ENCODE data around the gene SOX9.
"Not testable (repeated sequence)": the region's sequence is repeated elsewhere in the genome, so short reads cannot be mapped to it uniquely, and the experiment has no call there.

SOX9 gene

DNA sequence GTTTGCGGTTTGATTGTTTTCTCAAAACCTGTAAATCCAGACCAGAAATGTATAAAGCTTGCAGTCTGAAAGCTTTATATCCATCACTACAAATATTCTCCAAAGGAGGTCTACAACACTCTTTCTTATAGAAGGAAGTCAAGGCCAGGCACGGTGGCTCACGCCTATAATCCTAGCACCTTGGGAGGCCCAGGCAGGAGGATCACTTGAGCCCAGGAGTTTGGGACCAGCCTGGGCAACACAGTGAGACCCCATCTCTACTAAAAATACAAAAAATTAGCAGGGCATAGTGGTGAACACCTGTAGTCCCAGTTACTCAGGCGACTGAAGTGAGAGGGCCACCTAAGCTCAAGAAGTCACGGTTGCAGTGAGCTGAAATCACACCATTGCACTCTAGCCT lies 8.9 kb upstream of the SOX9 start:
- DNase-seq, result not testable (repeated sequence)

DNA sequence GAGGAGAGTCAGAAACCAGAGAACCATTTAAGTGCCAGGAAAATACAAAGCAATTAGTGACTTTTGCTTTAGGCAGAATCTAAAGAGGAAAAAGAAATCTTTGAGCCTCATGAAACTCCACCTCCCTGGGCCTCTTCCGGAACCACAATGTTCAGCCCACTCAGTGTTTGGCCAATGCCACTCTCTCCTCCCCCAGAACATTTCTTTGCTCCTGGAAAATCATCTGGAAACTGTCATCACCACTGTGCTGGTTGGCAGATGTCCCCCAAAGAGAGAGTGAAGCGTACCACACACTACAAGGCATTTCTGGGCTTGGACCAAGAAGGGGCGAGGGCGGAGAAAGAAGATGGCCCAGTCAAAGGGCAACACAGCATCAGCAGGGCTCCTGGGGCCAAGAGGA lies 7.1 kb upstream of the SOX9 start:
- DNase-seq, result no peak

DNA sequence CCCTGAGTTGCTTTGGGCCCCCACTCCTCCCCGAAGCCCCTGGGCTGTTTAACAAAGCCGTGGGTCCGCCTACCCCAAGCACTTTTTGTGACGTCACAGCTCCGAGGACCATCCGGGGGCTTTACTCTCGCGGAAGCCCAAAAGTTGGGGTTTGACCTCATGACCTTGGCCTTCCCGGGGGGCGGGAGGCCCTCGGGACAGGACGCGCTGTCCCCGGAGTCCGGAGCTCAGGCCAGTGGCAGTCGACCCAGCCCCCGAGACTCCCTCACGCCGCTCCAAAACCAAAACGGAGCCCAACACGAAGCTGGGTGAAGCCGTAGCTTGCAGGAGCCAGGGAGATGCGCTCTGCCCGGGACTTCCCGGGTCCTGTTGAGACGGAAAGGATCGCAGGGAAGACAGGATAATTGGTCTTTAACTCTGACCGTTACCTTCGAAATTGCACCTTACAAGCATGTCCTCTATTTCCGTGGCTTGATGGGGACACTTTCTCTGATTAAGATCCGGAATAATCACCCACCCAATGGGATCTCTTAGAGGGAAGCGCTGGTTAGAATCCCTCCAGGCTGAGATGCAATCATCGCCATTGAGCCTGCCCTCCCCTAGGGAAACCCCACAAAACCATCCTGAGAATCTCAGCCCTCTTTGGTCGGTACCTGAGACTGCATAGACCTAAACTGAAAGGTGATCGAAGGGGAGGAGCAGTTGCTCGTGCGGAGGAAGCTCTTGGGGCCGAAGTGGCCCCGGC lies 4.9 kb upstream of the SOX9 start:
- no peak for DNase-seq

DNA sequence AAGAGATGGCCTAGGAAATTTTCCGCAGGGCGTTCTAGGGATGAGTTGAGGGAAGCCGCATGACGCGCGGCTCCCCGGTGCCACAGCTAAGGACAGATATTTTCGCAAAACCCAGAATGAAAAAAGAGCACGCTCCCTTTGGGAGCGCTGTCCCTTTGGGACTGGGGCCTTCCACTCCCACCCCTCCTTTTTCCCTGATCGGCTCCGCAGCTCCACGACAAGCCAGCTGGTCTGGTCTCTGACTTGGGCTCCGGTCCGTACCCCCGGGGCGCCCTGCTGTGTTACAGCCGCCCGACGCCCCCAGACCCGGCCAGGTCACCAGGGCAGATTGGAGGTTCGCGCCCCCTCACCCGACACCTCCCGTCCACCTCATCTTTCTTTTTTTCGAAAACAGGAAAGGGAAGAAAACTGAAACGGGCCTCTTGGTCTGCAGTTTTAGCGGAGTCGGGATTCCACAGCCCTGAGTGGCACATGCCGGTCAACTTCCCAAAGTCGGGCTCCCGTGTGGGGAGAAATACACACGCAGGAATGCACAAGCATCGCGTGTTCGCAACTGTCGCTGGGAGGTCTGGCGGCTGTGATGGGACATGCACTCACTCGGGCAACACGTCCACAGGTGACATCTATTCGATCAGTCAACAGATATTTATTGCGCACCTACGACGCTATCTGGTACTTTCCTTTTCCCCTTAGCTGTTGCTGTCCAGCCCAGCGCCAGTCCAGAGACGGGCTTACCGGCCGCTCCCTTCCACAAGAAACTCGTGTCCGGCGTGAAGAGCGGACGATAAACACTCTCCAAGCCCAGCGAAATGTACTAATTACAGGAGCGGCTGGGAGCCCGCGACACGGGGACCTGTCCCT lies 3.9 kb upstream of the SOX9 start:
- DNase-seq, result no peak

DNA sequence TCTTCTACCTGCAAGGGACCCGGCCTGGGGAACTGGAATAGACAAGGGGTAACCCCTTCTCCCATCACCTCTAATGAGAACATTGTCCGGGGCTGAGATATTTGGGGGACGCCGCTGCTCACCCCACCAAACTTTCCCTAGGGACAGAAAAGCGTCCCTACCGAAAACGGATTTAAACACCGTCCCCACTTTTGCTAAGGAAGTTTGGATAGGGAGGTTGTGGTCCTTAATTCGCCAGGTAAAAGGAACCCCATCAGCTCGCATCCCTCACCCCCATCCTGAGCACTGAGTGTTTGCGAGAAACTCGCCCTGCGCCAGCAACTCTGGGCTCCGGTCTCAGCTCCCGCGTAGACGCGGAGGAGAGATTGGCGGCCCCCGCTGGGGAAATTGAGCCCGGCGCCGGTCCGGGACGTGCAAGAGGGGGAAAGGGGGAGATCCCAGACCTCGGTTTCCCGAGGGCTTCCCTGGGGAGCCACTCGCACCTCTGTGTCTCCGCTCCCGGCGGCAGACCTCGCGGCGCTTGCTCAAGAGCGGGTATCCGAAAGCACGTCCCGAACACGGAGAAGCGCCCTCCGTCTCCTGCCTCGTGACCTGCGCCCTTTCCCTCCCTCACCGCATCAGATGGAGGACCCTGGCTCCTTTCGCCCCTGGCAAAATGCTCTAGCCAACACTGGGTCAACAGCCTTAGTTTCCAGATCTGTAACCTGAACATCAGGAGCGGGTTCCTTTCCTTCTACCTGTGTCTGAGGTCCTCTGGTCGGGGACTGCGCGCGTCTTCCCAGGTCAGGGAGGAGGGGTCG lies 3.1 kb upstream of the SOX9 start:
- DNase-seq, result no peak

DNA sequence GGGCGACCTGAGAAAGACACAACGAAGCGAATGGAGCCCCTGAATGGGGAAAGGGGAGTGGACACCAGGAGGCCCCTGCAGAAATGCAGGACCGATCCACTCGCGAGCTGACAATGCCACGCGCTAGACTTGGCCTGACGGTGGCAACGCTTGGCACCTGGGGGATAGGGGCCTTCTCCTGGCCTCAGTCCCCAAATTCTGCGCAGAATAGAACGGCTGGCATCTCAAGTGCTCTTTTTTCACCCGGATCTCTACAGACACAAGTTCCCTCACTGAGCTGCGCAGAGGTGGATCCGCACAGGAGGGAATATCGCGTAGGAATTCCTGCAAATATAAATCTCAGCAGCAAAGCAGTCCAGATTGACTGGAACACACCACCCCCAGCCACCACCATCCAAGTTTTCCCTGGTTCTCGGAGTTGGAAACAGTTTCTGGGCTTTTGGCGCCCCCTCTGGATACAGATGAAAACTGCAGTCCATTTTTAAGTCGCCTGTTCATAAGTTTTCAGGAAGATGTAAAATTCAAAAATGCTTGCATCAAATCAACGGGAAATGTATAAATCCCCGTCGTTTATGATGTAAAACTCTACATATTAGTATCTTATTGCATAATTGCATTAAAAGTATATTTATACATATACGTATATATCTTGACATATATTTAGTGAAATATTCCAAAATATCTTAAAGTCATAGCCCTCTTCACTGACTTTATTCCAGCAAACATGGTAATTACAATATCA lies 2.3 kb upstream of the SOX9 start:
- peak; percentile 56 for DNase-seq

DNA sequence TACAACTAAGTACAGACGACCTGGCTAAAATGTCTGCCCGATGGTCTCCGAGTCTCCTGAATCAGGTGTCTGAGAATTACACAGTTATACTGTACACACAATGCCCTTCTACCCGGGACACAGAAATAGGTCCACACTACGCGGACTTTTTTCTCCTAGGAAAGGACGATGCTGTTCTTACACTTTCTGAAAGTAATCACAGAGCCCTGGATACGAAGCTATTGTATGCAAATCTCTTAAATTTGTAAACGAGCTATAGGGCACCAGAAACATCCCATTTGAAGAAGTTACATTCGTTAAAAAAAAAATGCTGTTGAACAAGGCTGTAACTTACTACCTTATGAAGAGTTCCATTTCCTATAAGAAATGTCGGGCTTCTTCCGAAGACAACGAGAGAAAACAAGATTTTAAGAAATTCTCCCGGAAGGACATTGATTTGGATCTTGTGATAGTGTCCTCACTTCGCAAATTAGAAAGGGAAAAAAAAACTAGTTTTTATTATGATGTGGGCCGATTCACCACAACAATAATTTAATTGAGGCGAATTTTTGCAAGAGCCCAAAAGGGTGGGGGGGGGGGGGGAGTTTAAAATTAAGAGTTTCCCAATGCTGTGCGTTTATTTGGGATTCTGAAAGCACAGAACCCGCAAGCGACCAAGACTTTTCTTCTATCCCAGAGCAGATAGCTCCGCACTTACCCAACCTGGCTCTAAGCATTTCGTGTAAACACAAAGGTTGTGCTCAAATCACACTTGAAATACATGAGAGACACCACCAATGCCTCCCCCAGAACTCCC lies 1.5 kb upstream of the SOX9 start:
- no peak for DNase-seq

DNA sequence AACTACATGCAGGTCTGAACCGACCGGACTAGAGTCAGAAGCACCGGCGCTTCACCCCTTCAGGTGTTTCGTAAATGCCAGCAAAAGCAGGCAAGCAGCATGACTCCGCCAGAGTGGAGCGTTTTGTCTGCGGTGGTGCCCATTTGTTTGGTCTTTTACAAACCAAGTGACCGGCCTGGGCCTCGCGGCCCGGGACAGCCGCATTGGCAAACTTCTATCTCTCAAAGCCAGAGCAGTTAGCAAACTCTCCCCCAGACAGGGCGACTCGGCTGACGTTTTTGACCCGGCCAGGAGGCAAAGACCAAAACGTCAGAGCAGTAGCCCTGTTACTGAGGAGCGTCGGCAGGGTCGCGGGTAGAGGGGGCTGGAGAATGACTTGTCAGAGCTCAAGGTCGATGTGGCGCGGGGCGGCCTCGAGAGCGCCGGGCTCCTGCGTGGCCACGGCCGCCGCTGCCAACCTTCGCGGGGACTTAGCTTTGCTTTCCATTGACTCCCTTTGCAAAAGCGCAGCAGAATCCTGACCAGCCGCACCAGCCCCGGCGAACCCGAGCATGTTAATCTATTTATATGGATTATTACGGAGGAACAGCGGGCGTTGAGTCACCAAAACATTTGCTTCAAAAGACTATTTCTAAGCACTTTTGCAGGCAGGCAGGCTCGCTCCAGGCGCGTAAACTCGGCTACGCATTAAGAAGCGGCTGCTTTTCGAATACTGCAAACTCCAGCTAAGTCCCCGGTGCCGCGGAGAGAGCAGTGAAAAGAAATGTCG lies 763 bp upstream of the SOX9 start:
- DNase-seq, result peak; percentile 70

DNA sequence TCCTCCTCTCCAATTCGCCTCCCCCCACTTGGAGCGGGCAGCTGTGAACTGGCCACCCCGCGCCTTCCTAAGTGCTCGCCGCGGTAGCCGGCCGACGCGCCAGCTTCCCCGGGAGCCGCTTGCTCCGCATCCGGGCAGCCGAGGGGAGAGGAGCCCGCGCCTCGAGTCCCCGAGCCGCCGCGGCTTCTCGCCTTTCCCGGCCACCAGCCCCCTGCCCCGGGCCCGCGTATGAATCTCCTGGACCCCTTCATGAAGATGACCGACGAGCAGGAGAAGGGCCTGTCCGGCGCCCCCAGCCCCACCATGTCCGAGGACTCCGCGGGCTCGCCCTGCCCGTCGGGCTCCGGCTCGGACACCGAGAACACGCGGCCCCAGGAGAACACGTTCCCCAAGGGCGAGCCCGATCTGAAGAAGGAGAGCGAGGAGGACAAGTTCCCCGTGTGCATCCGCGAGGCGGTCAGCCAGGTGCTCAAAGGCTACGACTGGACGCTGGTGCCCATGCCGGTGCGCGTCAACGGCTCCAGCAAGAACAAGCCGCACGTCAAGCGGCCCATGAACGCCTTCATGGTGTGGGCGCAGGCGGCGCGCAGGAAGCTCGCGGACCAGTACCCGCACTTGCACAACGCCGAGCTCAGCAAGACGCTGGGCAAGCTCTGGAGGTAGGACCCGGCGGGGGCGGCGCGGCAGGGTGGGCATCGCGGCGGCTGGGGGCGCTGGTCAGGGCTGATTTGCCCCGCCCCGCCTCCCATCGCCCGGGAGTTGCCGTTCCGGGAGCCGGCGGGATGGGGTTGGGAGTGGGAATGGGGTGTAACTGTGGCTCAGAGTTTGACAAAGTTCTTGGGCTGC lies 567 bp downstream of the SOX9 start:
- no peak for DNase-seq

DNA sequence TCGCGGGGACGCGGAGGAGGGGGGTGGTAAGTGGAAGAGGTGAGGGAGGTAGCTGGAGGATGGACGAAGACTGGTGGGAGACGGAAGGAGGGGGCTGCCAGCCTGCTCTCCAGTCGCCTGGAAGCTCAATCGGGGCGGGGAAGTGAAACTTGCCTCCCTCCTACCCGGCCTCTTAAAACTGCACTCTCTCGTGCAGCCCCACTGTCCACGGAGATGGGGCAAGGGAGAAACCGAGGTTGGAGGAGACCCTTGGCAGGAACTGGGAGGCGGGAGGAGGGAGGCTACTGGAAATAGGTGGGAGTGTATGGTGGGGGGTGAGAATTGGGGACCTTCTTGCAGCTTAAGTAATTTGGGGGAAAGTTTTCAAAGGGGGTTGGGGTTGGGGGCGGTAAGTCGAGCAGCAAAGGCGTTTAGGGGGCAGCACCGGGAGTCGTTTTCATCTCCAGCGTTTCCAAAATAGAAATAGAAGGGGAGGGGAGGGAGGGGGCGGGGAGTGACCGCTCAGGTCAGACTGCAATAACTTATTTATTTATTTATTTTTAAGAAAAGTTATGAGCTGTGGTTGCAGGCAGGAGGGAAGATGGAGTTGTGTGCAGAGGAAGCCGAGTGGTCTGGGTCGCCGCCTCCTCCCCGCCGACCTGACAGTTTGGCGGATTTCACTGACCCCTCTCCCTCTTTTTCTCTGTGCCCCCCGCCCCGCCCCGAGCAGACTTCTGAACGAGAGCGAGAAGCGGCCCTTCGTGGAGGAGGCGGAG lies 1.4 kb downstream of the SOX9 start:
- no peak for DNase-seq

DNA sequence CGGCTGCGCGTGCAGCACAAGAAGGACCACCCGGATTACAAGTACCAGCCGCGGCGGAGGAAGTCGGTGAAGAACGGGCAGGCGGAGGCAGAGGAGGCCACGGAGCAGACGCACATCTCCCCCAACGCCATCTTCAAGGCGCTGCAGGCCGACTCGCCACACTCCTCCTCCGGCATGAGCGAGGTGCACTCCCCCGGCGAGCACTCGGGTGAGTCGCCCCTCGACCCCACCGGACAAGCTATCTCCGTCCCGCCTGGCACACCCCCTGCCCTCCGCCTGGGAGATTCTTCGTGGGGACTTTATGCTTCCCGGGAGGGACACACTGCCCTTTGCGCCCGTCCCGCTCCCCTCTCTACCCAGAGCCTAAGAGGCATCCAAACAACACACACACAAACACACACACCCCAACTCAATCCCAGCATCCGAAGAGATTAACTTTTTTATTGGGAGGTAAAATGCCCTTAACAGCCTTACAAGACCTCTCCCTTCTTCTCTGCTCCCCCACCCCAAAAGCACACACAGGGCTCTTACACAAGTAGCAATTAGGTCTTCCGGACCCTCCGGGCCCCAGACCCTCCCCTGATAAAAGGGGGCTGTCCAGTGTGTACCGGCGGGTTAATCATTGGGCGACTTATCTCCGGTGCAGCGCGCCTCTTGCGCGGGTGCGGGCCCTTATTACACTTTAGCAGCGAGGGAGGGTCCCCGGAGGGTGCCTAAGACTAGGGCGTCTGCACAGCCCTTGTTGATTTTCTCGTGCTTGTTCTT lies 2.1 kb downstream of the SOX9 start:
- DNase-seq, result peak; percentile 7

DNA sequence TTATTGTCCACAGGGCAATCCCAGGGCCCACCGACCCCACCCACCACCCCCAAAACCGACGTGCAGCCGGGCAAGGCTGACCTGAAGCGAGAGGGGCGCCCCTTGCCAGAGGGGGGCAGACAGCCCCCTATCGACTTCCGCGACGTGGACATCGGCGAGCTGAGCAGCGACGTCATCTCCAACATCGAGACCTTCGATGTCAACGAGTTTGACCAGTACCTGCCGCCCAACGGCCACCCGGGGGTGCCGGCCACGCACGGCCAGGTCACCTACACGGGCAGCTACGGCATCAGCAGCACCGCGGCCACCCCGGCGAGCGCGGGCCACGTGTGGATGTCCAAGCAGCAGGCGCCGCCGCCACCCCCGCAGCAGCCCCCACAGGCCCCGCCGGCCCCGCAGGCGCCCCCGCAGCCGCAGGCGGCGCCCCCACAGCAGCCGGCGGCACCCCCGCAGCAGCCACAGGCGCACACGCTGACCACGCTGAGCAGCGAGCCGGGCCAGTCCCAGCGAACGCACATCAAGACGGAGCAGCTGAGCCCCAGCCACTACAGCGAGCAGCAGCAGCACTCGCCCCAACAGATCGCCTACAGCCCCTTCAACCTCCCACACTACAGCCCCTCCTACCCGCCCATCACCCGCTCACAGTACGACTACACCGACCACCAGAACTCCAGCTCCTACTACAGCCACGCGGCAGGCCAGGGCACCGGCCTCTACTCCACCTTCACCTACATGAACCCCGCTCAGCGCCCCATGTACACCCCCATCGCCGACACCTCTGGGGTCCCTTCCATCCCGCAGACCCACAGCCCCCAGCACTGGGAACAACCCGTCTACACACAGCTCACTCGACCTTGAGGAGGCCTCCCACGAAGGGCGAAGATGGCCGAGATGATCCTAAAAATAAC lies 3.0 kb downstream of the SOX9 start:
- no peak for DNase-seq

DNA sequence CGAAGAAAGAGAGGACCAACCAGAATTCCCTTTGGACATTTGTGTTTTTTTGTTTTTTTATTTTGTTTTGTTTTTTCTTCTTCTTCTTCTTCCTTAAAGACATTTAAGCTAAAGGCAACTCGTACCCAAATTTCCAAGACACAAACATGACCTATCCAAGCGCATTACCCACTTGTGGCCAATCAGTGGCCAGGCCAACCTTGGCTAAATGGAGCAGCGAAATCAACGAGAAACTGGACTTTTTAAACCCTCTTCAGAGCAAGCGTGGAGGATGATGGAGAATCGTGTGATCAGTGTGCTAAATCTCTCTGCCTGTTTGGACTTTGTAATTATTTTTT lies 3.6 kb downstream of the SOX9 start:
- DNase-seq, result no peak

DNA sequence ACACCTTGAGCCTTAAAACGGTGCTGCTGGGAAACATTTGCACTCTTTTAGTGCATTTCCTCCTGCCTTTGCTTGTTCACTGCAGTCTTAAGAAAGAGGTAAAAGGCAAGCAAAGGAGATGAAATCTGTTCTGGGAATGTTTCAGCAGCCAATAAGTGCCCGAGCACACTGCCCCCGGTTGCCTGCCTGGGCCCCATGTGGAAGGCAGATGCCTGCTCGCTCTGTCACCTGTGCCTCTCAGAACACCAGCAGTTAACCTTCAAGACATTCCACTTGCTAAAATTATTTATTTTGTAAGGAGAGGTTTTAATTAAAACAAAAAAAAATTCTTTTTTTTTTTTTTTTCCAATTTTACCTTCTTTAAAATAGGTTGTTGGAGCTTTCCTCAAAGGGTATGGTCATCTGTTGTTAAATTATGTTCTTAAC lies 4.4 kb downstream of the SOX9 start:
- no peak for DNase-seq

DNA sequence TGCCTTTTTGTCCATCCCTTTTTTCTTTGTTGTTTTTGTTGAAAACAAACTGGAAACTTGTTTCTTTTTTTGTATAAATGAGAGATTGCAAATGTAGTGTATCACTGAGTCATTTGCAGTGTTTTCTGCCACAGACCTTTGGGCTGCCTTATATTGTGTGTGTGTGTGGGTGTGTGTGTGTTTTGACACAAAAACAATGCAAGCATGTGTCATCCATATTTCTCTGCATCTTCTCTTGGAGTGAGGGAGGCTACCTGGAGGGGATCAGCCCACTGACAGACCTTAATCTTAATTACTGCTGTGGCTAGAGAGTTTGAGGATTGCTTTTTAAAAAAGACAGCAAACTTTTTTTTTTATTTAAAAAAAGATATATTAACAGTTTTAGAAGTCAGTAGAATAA lies 4.9 kb downstream of the SOX9 start:
- no peak for DNase-seq

DNA sequence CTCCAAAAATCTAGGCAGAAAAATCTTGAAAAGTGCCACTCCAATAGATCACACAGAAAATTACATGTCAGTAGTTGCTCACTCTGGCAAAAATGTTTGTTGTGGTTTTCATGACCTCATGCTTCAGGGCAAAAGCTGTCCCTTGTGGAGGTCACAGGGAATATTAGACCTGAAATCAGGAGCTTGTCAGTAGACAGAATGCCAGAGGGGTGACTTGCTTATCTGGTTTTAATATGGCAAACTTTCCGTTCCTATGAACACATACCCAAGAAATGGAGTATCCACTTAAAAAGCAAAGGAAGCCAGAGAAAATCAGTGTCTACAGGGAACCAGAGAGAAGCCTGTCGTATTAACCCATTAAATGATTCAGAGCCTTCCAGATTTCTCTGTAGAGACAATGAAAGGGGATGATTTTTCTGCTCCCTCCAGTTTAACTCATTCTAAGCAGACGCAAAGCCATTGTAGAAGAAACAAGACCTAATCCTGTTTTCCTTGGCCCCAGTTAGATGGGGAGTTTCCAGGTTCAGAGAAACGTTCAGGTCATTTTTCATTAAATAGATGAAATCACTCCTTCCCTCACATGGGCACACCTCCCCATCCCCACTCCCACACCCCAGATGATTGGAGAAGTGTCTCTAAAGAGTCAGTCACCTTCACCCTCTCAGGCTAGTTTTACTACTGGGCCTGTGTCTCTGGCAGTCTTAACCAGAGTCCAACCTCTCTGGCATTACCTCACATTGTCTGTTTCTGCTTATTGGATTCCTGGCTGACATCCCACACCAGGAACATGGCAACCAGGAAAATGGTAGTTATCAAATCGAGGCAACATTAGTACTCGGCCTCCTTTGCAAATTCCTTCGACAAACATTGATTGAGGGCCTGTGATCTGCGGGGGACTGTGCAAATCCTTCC lies 6.0 kb downstream of the SOX9 start:
- DNase-seq, result no peak
